HG03565 (cell line): ENCODE measurements around the gene PDRG1.

Source experiments
- ATAC-seq: cut with Tn5 transposase; IDR thresholded peaks from one replicate; pipeline ENCODE4 v1.9.1; 2021; ENCODE audit warnings: mild to moderate bottlenecking, moderate library complexity; ENCODE audit not compliant: unreplicated experiment

Gene PDRG1

GRCh38 chr20:31909253-31910070 is 42.4 kb downstream of the PDRG1 start:
- no peak for ATAC-seq

- no peak for ATAC-seq
Measured at GRCh38 chr20:31908424-31908823, 43.4 kb downstream of the PDRG1 start.

GRCh38 chr20:31908016-31908415 is 43.8 kb downstream of the PDRG1 start:
- no peak for ATAC-seq

GRCh38 chr20:31907046-31907445 is 44.8 kb downstream of the PDRG1 start:
- ATAC-seq = no peak

- ATAC-seq = no peak
Measured at GRCh38 chr20:31906001-31906400, 45.8 kb downstream of the PDRG1 start.

GRCh38 chr20:31903627-31904386 is 48.0 kb downstream of the PDRG1 start:
- ATAC-seq = no peak

GRCh38 chr20:31901615-31902014 is 50.2 kb downstream of the PDRG1 start:
- ATAC-seq = no peak

GRCh38 chr20:31897541-31897940 is 54.3 kb downstream of the PDRG1 start:
- ATAC-seq = no peak

- no peak for ATAC-seq
Measured at GRCh38 chr20:31896049-31896448, 55.8 kb downstream of the PDRG1 start.

- ATAC-seq = peak; percentile 98
Measured at GRCh38 chr20:31894980-31895675, 56.7 kb downstream of the PDRG1 start.
